Activated CD8-positive, alpha-beta memory T cell treated with anti-CD3 and anti-CD28 coated beads for 36 hours (primary cell): ENCODE results near the gene TPRG1L. TPM values are rescaled to one million over a fixed set of nuclear protein-coding genes. Genes with fewer than 3 reads are reported as not detected.

Source experiments
- CTCF ChIA-PET: fragments of 350-600 bp; sonication (Branson Sonifier 250); formaldehyde crosslinking; loops from one replicate; lab custom pipeline; 2021; ENCODE audit warnings: antibody characterized with exemption; lab: Charles Lee
- POLR2A ChIA-PET: fragments of 350-600 bp; sonication (Branson Sonifier 250); formaldehyde crosslinking; loops from one replicate; lab custom pipeline; 2021; ENCODE audit warnings: antibody characterized with exemption; lab: Charles Lee
- total RNA-seq, 2 experiments: library from RNA; stranded (reverse); gene quantifications; one replicate each; pipeline ENCODE4 v1.2.3, GENCODE V29; 2021

Gene TPRG1L
- total RNA-seq, 2 experiments from 2014 or later, result 14.2 to 15.0 TPM

- ChIA-PET CTCF (no interaction called here), POLR2A (no interaction called here)
These were observed 26.5 kb downstream of the TPRG1L start for GRCh38 chr1:3651026-3651929.

DNA sequence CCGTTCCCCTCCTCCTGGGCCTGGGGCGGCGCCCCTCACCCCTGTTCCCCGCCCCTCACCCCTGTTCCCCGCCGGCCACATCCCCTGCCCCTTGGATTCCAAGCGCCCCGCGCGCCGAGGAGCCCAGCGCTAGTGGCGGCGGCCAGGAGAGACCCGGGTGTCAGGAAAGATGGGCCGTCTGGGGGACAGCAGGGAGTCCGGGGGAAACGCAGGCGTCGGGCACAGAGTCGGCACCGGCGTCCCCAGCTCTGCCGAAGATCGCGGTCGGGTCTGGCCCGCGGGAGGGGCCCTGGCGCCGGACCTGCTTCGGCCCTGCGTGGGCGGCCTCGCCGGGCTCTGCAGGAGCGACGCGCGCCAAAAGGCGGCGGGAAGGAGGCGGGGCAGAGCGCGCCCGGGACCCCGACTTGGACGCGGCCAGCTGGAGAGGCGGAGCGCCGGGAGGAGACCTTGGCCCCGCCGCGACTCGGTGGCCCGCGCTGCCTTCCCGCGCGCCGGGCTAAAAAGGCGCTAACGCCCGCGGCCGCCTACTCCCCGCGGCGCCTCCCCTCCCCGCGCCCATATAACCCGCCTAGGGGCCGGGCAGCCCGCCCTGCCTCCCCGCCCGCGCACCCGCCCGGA lies 27.2 kb downstream of the TPRG1L start, which contains the start of gene TP73:
Gene TP73, plus strand, starts transcription at position 587 of the 618 bp plus-strand sequence. CDS start 29,850 bp downstream, outside the sequence.
- CTCF ChIA-PET, result interaction anchor here (1.4 kb wide), 1 partner anchor 199 kb away, joined by 5 read pairs; no protein-coding TSS in a partner anchor

GRCh38 chr1:3652548-3653285 lies 27.9 kb downstream of the TPRG1L start:
- ChIA-PET POLR2A (no interaction called here), CTCF (interaction anchor here (1.4 kb wide), 1 partner anchor 200 kb away, joined by 5 read pairs; no protein-coding TSS in a partner anchor)

More for the DNA sequence above, 27.2 kb downstream of the TPRG1L start, which contains the start of gene TP73:
- POLR2A ChIA-PET, result no interaction called here

GRCh38 chr1:3653286-3653618 lies 28.4 kb downstream of the TPRG1L start:
- CTCF ChIA-PET, result interaction anchor here (1.4 kb wide), 1 partner anchor 200 kb away, joined by 5 read pairs; no protein-coding TSS in a partner anchor
- POLR2A ChIA-PET, result no interaction called here

GRCh38 chr1:3654549-3655281 lies 29.9 kb downstream of the TPRG1L start:
- ChIA-PET POLR2A (no interaction called here), CTCF (no interaction called here)

GRCh38 chr1:3656450-3657095 lies 31.8 kb downstream of the TPRG1L start:
- POLR2A ChIA-PET, result no interaction called here

GRCh38 chr1:3657096-3657475 lies 32.3 kb downstream of the TPRG1L start:
- POLR2A ChIA-PET, result no interaction called here
- CTCF ChIA-PET, result interaction anchor here (1.1 kb wide), 1 partner anchor 33 kb away, joined by 4 read pairs; the partner anchor contains the start of gene TPRG1L

More at GRCh38 chr1:3656450-3657095, 31.8 kb downstream of the TPRG1L start:
- CTCF ChIA-PET, result interaction anchor here (1.1 kb wide), 1 partner anchor 32 kb away, joined by 4 read pairs; the partner anchor contains the start of gene TPRG1L

- POLR2A ChIA-PET, result no interaction called here
- CTCF ChIA-PET, result interaction anchor here (0.9 kb wide), 1 partner anchor 67 kb away, joined by 3 read pairs; no protein-coding TSS in a partner anchor
These were observed 32.9 kb downstream of the TPRG1L start for GRCh38 chr1:3657578-3658230.

DNA sequence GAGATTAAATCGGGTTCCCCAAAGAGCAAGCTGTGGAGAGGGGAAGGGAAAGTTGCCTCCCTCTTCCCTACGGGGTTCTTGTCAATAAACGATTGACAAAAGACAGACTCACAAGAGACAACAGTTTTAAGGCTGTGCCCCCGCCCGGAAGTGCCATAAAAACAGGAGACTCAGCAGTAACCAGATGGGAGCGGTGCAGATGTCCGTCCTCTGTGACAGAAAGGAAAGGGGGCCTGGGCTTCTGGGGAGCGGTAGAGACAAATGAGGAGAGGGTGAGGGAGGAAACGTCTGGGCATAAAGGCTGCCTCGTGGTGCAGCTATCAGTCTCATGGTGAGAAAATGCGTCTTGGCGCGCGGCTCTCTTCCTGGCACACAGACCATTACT lies 33.4 kb downstream of the TPRG1L start:
- CTCF ChIA-PET, result interaction anchor here (0.9 kb wide), 1 partner anchor 66 kb away, joined by 3 read pairs; no protein-coding TSS in a partner anchor

GRCh38 chr1:3659093-3659492 lies 34.3 kb downstream of the TPRG1L start:
- CTCF ChIA-PET, result interaction anchor here (0.9 kb wide), 1 partner anchor 65 kb away, joined by 3 read pairs; no protein-coding TSS in a partner anchor

More for the DNA sequence above, 33.4 kb downstream of the TPRG1L start:
- POLR2A ChIA-PET, result no interaction called here

DNA sequence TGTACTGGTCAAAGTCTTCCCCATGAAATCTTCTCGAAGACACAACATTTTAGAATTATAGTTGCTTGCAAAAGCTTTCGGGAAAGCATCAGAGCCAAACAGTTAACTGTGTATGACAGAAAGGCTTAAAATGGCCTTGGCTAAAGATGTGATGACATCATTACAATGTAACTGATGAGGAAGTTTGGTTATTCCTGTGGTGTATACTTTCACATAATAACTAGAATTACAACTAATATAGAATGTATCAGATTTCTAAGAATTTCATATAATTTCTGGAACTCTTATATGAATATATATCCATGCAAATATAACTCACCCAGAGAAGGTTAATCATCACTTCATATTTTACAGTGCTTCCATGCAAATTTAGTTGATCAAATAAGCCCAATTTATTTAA lies 35.9 kb downstream of the TPRG1L start:
- ChIA-PET POLR2A (no interaction called here), CTCF (interaction anchor here (0.6 kb wide), 1 partner anchor 107 kb away, joined by 4 read pairs; no protein-coding TSS in a partner anchor)

More at GRCh38 chr1:3659093-3659492, 34.3 kb downstream of the TPRG1L start:
- POLR2A ChIA-PET, result no interaction called here

GRCh38 chr1:3661631-3662030 lies 36.8 kb downstream of the TPRG1L start:
- POLR2A ChIA-PET, result no interaction called here
- CTCF ChIA-PET, result no interaction called here

- ChIA-PET CTCF (no interaction called here), POLR2A (no interaction called here)
These were observed 37.4 kb downstream of the TPRG1L start for GRCh38 chr1:3662080-3662671.

DNA sequence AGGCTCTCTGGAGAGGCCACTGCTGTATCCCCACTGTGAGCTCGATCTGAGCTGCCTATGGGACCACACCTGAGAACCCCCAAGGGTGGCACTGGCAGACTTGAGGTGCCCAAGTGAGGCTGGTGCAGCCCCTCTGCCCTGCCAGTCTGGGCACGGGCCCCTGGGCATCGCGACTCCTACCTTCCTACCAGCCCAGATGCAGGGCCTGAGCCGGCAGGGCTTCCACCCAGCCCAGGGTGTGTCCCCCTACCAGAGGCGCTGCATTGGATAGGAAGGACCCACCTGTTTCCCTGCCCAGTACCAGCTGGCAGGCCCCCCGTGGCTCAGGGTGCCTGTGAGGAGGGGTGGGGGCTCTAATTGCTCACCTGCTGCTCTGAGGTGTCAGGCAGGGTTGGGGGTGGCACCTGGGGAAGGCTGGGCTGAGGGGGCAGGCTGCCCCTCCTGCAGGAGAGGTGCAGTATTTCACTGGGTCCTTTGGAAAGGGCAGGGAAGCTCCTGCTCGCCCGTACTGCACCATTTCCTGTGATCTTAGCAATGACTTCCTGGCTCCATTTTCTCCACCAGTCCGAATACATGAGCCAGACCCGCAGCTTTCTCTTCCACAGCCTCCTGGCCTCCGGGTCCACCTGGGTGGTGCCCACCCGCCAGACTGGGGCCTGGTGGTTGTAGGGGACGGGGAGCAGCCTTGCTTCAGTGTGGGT lies 39.3 kb downstream of the TPRG1L start:
- ChIA-PET CTCF (no interaction called here), POLR2A (interaction anchor here (0.6 kb wide), 1 partner anchor 14 kb away, joined by 3 read pairs; no protein-coding TSS in a partner anchor)

DNA sequence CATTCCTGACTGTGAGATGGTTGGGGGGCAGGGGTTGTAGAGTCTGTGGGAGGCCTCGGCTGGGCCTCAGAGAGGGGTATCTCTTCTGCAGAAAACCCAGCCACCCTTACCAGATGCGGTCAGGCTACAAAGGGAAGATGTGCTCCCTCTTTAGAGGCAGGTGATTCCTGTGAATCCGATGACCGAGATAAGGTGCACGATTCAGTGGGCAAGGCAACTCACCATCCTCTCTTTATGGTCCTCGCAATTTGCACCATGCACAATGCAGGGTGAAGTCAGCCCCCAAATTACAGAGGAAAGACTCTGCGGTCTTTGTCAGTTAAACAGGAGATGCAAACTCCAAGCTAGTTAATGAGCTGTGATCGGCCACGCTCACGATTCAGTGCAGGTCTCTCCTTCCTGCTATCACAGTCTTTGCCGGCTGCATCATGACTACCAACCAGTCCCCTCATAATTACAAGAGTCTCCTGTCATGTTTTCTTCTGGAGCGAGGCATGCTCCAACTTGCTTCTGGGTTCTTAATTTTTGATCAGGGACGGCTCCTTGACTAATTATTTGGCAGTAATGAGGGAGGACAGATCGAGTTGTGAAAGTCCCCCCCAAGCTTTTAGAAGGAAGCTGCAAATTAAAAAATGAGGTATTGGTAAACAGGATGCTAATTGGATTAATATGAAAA lies 40.0 kb downstream of the TPRG1L start:
- ChIA-PET CTCF (no interaction called here), POLR2A (no interaction called here)

- ChIA-PET POLR2A (no interaction called here), CTCF (no interaction called here)
These were observed 43.3 kb downstream of the TPRG1L start for GRCh38 chr1:3668148-3668547.
